HUES48 (cell line): ENCODE data around the gene CHSY3.
"Not testable (repeated sequence)": the region's sequence is repeated elsewhere in the genome, so short reads cannot be mapped to it uniquely, and the experiment has no call there.

ENCODE experiments used
- H3K27ac ChIP-seq: one replicate; pipeline ENCODE4 v1.7.0; 2013; ENCODE audit warnings: low read depth, low read length, inconsistent platforms
- H3K27me3 ChIP-seq: 2 replicates; pipeline ENCODE4 v1.6.1; 2013; ENCODE audit warnings: mild to moderate bottlenecking, low read length; ENCODE audit not compliant: control insufficient read depth, insufficient read depth
- H3K36me3 ChIP-seq: 2 replicates; pipeline ENCODE4 v1.6.1; 2013; ENCODE audit warnings: low read length; ENCODE audit not compliant: control insufficient read depth, insufficient read depth
- H3K4me1 ChIP-seq: 2 replicates; pipeline ENCODE4 v1.6.1; 2013; ENCODE audit warnings: mild to moderate bottlenecking, low read length; ENCODE audit not compliant: control insufficient read depth, insufficient read depth
- H3K4me3 ChIP-seq: 2 replicates; pipeline ENCODE4 v1.5.1; 2013; ENCODE audit warnings: mild to moderate bottlenecking, low read depth, low read length
- H3K9ac ChIP-seq: 2 replicates; pipeline ENCODE4 v1.6.1; 2013; ENCODE audit warnings: mild to moderate bottlenecking, low read depth, low read length, moderate library complexity
- H3K9me3 ChIP-seq: 2 replicates; pipeline ENCODE4 v1.6.1; 2013; ENCODE audit warnings: low read length; ENCODE audit not compliant: control insufficient read depth, insufficient read depth

The CHSY3 gene

GRCh38 chr5:130213607-130214006 lies 309.3 kb downstream of the CHSY3 start:
- no peaks in the 10 kb centered on the region for H3K4me1 ChIP-seq
- no peak overlapping the region for H3K27ac ChIP-seq
- no peak overlapping the region for H3K9ac ChIP-seq
- H3K27me3 ChIP-seq = no peaks in the 10 kb centered on the region
- H3K9me3 ChIP-seq = no peaks in the 10 kb centered on the region
- H3K4me3 ChIP-seq = no peak overlapping the region
- no peaks in the 10 kb centered on the region for H3K36me3 ChIP-seq

GRCh38 chr5:130216286-130216685 lies 312.0 kb downstream of the CHSY3 start:
- Histone ChIP-seq H3K4me1 (no peaks in the 10 kb centered on the region), H3K9me3 (no peaks in the 10 kb centered on the region), H3K27ac (no peak overlapping the region), H3K4me3 (no peak overlapping the region), H3K36me3 (no peaks in the 10 kb centered on the region), H3K27me3 (no peaks in the 10 kb centered on the region), H3K9ac (no peak overlapping the region)

- H3K9me3 ChIP-seq = no peaks in the 10 kb centered on the region; the same call in 1 of the 2 replicates
- no peak overlapping the region for H3K27ac ChIP-seq
- H3K9ac ChIP-seq = no peak overlapping the region
- peaks cover 2% of the 10 kb centered on the region; the same call in 1 of the 2 replicates for H3K4me1 ChIP-seq
- H3K36me3 ChIP-seq = no peaks in the 10 kb centered on the region
- H3K4me3 ChIP-seq = no peak overlapping the region
- no peaks in the 10 kb centered on the region for H3K27me3 ChIP-seq
These were observed 318.3 kb downstream of the CHSY3 start for GRCh38 chr5:130222573-130222972.

GRCh38 chr5:130226556-130226955 lies 322.3 kb downstream of the CHSY3 start:
- not testable (repeated sequence) for H3K4me3 ChIP-seq, H3K9me3 ChIP-seq, H3K27ac ChIP-seq, H3K27me3 ChIP-seq, H3K9ac ChIP-seq, H3K36me3 ChIP-seq
- H3K4me1 ChIP-seq = peaks cover 11% of the 10 kb centered on the region

GRCh38 chr5:130227699-130228098 lies 323.4 kb downstream of the CHSY3 start:
- peaks cover 11% of the 10 kb centered on the region for H3K4me1 ChIP-seq
- H3K9me3 ChIP-seq = no peaks in the 10 kb centered on the region; the same call in 1 of the 2 replicates
- peak overlapping the region; percentile 53 for H3K27ac ChIP-seq
- no peaks in the 10 kb centered on the region for H3K36me3 ChIP-seq
- H3K9ac ChIP-seq = no peak overlapping the region
- no peaks in the 10 kb centered on the region for H3K27me3 ChIP-seq
- no peak overlapping the region; the same call in 1 of the 2 replicates for H3K4me3 ChIP-seq

GRCh38 chr5:130231786-130232185 lies 327.5 kb downstream of the CHSY3 start:
- Histone ChIP-seq H3K27me3 (no peaks in the 10 kb centered on the region), H3K4me1 (peaks cover 11% of the 10 kb centered on the region), H3K9me3 (no peaks in the 10 kb centered on the region; the same call in 1 of the 2 replicates), H3K9ac (no peak overlapping the region), H3K4me3 (no peak overlapping the region), H3K27ac (no peak overlapping the region), H3K36me3 (no peaks in the 10 kb centered on the region)

GRCh38 chr5:130234816-130235215 lies 330.6 kb downstream of the CHSY3 start:
- Histone ChIP-seq H3K27me3 (no peaks in the 10 kb centered on the region), H3K4me1 (no peaks in the 10 kb centered on the region), H3K27ac (no peak overlapping the region), H3K9ac (no peak overlapping the region), H3K9me3 (no peaks in the 10 kb centered on the region), H3K4me3 (no peak overlapping the region), H3K36me3 (no peaks in the 10 kb centered on the region)
